ENCODE results near the gene TAB3. TPM values are rescaled to one million over a fixed set of nuclear protein-coding genes. Genes with fewer than 3 reads are reported as not detected.
A peak's percentile ranks its signal among the peaks of the same experiment; 100 is the strongest.

TAB3 gene
- total RNA-seq, 1 donor from 2014 or later: 9.2 TPM

DNA sequence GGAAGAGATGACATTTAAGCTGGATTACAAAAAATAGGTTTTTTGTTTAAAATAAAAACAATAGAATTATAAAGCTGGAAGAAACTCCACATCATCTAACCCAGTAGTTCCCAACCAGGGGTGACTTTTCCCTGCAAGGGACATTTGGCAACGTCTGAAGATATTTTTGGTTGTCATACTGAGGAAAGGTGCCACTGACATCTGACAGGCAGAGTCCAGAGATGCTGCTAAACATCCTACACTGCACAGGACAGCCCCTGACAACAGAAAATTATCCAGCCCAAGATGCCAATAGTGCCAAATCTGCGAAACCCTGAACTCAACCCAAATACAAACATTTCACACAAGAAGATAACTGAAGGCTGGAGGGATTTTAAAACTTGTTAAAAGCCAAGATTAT lies 18.5 kb downstream of the TAB3 start:
- TF ChIP-seq, protein P1, sequence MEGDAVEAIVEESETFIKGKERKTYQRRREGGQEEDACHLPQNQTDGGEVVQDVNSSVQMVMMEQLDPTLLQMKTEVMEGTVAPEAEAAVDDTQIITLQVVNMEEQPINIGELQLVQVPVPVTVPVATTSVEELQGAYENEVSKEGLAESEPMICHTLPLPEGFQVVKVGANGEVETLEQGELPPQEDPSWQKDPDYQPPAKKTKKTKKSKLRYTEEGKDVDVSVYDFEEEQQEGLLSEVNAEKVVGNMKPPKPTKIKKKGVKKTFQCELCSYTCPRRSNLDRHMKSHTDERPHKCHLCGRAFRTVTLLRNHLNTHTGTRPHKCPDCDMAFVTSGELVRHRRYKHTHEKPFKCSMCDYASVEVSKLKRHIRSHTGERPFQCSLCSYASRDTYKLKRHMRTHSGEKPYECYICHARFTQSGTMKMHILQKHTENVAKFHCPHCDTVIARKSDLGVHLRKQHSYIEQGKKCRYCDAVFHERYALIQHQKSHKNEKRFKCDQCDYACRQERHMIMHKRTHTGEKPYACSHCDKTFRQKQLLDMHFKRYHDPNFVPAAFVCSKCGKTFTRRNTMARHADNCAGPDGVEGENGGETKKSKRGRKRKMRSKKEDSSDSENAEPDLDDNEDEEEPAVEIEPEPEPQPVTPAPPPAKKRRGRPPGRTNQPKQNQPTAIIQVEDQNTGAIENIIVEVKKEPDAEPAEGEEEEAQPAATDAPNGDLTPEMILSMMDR (IDR thresholded peaks at IDR 0.05): no peak
- H3K27me3 Mint-ChIP-seq (ENCODE audit: low read depth): no peaks in the 10 kb centered on the region

DNA sequence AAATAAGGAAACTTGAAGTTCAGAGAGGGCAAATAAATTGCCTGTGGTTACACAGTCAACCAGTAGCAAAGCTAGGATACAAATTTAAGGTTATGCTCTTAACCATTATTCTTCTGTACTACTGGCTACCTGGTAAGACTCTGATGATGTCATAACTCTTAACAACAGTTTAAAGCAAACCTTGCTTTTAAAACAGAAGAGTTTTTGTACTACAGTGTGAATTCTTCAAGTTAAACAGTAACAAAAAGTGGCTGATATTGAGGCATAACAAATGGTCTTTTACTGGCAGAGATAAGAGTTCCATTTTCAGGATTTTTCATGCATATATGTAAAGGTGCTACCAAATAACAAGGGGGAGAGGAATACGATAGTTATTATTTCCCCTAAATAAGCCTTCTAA lies 23.4 kb downstream of the TAB3 start:
- Mint-ChIP-seq H3K9me3 (ENCODE audit: low read depth) (no peaks in the 10 kb centered on the region), H3K4me3 (ENCODE audit: unreplicated experiment) (no peak overlapping the region), H3K27me3 (ENCODE audit: low read depth) (no peaks in the 10 kb centered on the region), H3K36me3 (ENCODE audit: low read depth) (no peaks in the 10 kb centered on the region), H3K27ac (ENCODE audit: unreplicated experiment) (no peak overlapping the region), H3K4me1 (ENCODE audit: low read depth) (no peaks in the 10 kb centered on the region)
- no peak for DNase-seq (ENCODE audit: low spot score)
- TF ChIP-seq, protein P1 (IDR thresholded peaks at IDR 0.05): no peak

More for the DNA sequence above, 18.5 kb downstream of the TAB3 start:
- Mint-ChIP-seq H3K27ac (ENCODE audit: unreplicated experiment) (no peak overlapping the region), H3K9me3 (ENCODE audit: low read depth) (no peaks in the 10 kb centered on the region), H3K4me1 (ENCODE audit: low read depth) (no peaks in the 10 kb centered on the region), H3K36me3 (ENCODE audit: low read depth) (no peaks in the 10 kb centered on the region), H3K4me3 (ENCODE audit: unreplicated experiment) (no peak overlapping the region)
- DNase-seq (ENCODE audit: low spot score): no peak

DNA sequence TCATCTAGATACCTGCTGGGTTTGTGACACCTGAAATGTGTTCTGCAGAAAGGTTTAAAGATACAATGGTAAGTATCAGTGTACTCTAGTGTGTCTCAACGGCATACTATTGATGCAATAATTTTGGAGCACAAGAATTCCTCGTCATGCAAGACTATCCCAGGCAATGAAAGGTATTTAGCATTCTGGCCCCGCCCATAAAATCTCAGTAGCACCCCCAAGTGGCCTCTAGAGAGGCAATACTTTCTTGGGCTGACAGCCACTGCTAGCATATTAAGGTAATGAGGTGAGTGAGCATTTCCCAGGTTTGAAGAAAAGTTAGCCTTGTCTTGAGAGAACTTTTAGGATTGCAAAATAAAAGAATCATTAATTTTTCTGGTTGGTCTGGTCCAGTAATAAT lies 24.0 kb downstream of the TAB3 start:
- Mint-ChIP-seq H3K4me3 (ENCODE audit: unreplicated experiment) (no peak overlapping the region), H3K4me1 (ENCODE audit: low read depth) (no peaks in the 10 kb centered on the region), H3K27ac (ENCODE audit: unreplicated experiment) (no peak overlapping the region), H3K9me3 (ENCODE audit: low read depth) (no peaks in the 10 kb centered on the region), H3K27me3 (ENCODE audit: low read depth) (no peaks in the 10 kb centered on the region), H3K36me3 (ENCODE audit: low read depth) (no peaks in the 10 kb centered on the region)
- TF ChIP-seq, protein P1 (IDR thresholded peaks at IDR 0.05): peak; percentile 36
- no peak for DNase-seq (ENCODE audit: low spot score)

DNA sequence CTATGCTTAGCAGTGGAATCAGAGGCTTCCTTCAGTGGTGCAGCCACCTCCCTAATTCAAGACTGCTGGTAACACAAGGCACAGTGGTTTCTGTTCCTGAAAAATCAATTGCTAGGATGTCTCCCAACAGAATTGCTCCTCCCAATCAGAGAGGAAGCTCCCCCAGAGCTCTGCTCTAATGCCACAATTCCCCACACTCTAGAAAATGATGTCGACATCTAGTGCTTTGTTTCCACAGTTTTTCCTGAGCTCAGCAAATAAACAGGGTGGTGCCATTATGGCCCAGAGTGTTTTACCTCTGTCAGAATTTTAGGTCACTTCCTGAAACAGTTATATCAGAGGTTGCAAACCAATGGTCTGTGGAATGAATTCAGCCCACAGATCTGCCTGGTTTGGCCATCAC lies 24.7 kb downstream of the TAB3 start:
- Mint-ChIP-seq H3K27me3 (ENCODE audit: low read depth) (no peaks in the 10 kb centered on the region), H3K4me1 (ENCODE audit: low read depth) (no peaks in the 10 kb centered on the region), H3K36me3 (ENCODE audit: low read depth) (no peaks in the 10 kb centered on the region), H3K9me3 (ENCODE audit: low read depth) (no peaks in the 10 kb centered on the region), H3K27ac (ENCODE audit: unreplicated experiment) (no peak overlapping the region), H3K4me3 (ENCODE audit: unreplicated experiment) (no peak overlapping the region)
- TF ChIP-seq, protein P1 (IDR thresholded peaks at IDR 0.05): no peak
- DNase-seq (ENCODE audit: low spot score): no peak

DNA sequence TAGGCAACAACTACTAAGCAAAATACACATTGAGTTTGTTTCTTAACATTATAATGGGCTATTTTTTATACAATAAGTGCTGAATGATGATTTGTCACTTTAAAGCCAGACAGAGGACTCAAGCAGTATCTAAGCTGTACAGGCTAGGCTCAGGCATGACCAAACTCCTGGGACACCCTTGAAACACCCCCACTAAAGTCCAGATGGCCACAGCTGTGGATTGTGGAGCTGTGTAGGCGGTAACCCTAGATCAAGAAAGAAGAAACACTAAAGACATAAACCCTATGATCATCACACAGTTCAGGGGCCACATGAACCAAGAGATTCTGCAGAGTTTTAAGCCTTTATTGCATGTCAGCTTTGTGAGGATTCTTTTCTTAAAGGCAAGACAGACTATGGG lies 25.1 kb downstream of the TAB3 start:
- H3K36me3 Mint-ChIP-seq (ENCODE audit: low read depth): no peaks in the 10 kb centered on the region
- TF ChIP-seq, protein P1 (IDR thresholded peaks at IDR 0.05): no peak
- no peak for DNase-seq (ENCODE audit: low spot score)
- H3K4me1 Mint-ChIP-seq (ENCODE audit: low read depth): no peaks in the 10 kb centered on the region
- no peak overlapping the region for H3K27ac Mint-ChIP-seq (ENCODE audit: unreplicated experiment)
- no peaks in the 10 kb centered on the region for H3K9me3 Mint-ChIP-seq (ENCODE audit: low read depth)
- H3K27me3 Mint-ChIP-seq (ENCODE audit: low read depth): no peaks in the 10 kb centered on the region
- H3K4me3 Mint-ChIP-seq (ENCODE audit: unreplicated experiment): no peak overlapping the region
